Calu3 (cell line): ENCODE measurements around the gene DDX60. TPM values are rescaled to one million over a fixed set of nuclear protein-coding genes. Genes with fewer than 3 reads are reported as not detected.

Source experiments
- BruUV-seq: library from RNA; stranded (reverse); fragments of 400-500 nt; replicated peaks from 2 replicates; lab custom pipeline; 2021; lab: Mats Ljungman, UMichigan
- CTCF ChIA-PET: fragments of 300-600 bp; sonication (Branson Sonifier 250); formaldehyde crosslinking; loops from one replicate; lab custom pipeline; 2022; ENCODE audit warnings: antibody characterized with exemption; lab: Charles Lee
- DNase-seq: peaks from one replicate; pipeline ENCODE4 v3.0.0; 2022
- H3K27ac Mint-ChIP-seq: one replicate; pipeline ENCODE4 v1.8.0; 2022; ENCODE audit warnings: mixed read lengths; ENCODE audit not compliant: unreplicated experiment
- H3K27me3 Mint-ChIP-seq: one replicate; pipeline ENCODE4 v1.8.0; 2022; ENCODE audit warnings: mixed read lengths; ENCODE audit not compliant: unreplicated experiment
- H3K36me3 Mint-ChIP-seq: one replicate; pipeline ENCODE4 v1.8.0; 2022; ENCODE audit warnings: mild to moderate bottlenecking, moderate library complexity, mixed read lengths; ENCODE audit not compliant: insufficient read depth, unreplicated experiment
- H3K4me1 Mint-ChIP-seq: one replicate; pipeline ENCODE4 v1.8.0; 2022; ENCODE audit warnings: mild to moderate bottlenecking, low read depth, mixed read lengths; ENCODE audit not compliant: unreplicated experiment
- H3K4me3 Mint-ChIP-seq: one replicate; pipeline ENCODE4 v1.8.0; 2022; ENCODE audit warnings: mild to moderate bottlenecking, low read depth, moderate library complexity, mixed read lengths; ENCODE audit not compliant: unreplicated experiment
- H3K9me3 Mint-ChIP-seq: one replicate; pipeline ENCODE4 v1.8.0; 2022; ENCODE audit warnings: low read depth, mixed read lengths; ENCODE audit not compliant: unreplicated experiment
- CTCF ChIP-seq: fragments of 200-600 bp; IDR thresholded peaks from one replicate; pipeline ENCODE4 v1.8.0; 2022; ENCODE audit warnings: antibody characterized with exemption; ENCODE audit not compliant: unreplicated experiment
- intact Hi-C: fragments of 100-400 bp; cut with micrococcal nuclease; formaldehyde crosslinking; loops from one replicate; pipeline ENCODE4 v1.10.0; 2022; ENCODE audit not compliant: unreplicated experiment
- total RNA-seq: library from RNA; stranded (reverse); gene quantifications from 2 replicates; pipeline ENCODE4 v1.2.3, GENCODE V29; 2022

The DDX60 gene
- total RNA-seq, 1 experiment from 2014 or later, result 66.5 TPM

- H3K27ac Mint-ChIP-seq, result no peak overlapping the region
- no peaks in the 10 kb centered on the region for H3K4me1 Mint-ChIP-seq
- no peak for TF ChIP-seq CTCF
- no peaks in the 10 kb centered on the region for H3K36me3 Mint-ChIP-seq
- H3K4me3 Mint-ChIP-seq, result no peak overlapping the region
- CTCF ChIA-PET, result no interaction called here
- intact Hi-C loops, result no loop called here
- no peak for DNase-seq
- no peaks in the 10 kb centered on the region for H3K27me3 Mint-ChIP-seq
- no peaks in the 10 kb centered on the region for H3K9me3 Mint-ChIP-seq
- no TSS peak for BruUV-seq
Observed at GRCh38 chr4:168274871-168275270, 43.7 kb downstream of the DDX60 start.

DNA sequence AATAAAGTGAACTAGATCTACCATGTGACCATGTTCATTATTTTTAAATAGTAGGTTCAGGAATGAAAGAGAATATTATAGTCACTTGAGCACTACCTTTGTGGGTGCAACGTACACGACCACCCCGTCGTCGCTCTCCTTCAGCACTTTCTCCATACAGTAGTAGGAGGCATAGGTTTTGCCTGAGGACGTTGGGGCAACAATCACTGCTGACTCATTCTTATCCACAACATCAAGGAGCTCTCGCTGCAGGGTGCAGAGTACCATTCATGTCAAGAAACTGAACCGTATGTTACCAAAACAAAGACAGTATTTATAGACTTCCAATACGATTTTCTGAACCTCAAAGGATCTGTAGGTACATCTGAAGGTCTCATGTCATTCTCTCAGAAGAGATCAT, 44.7 kb downstream of the DDX60 start:
- DNase-seq, result no peak
- H3K9me3 Mint-ChIP-seq, result no peaks in the 10 kb centered on the region
- no peaks in the 10 kb centered on the region for H3K36me3 Mint-ChIP-seq
- H3K27me3 Mint-ChIP-seq, result no peaks in the 10 kb centered on the region
- no peak overlapping the region for H3K4me3 Mint-ChIP-seq
- no peak for TF ChIP-seq CTCF
- no peak overlapping the region for H3K27ac Mint-ChIP-seq
- CTCF ChIA-PET, result no interaction called here
- intact Hi-C loops, result no loop called here
- BruUV-seq, result no TSS peak
- no peaks in the 10 kb centered on the region for H3K4me1 Mint-ChIP-seq

- DNase-seq, result no peak
- no peaks in the 10 kb centered on the region for H3K27me3 Mint-ChIP-seq
- intact Hi-C loops, result no loop called here
- TF ChIP-seq CTCF, result no peak
- CTCF ChIA-PET, result no interaction called here
- no peaks in the 10 kb centered on the region for H3K4me1 Mint-ChIP-seq
- H3K36me3 Mint-ChIP-seq, result no peaks in the 10 kb centered on the region
- H3K4me3 Mint-ChIP-seq, result no peak overlapping the region
- H3K9me3 Mint-ChIP-seq, result no peaks in the 10 kb centered on the region
- no TSS peak for BruUV-seq
- no peak overlapping the region for H3K27ac Mint-ChIP-seq
Observed at GRCh38 chr4:168272488-168272887, 46.1 kb downstream of the DDX60 start.

DNA sequence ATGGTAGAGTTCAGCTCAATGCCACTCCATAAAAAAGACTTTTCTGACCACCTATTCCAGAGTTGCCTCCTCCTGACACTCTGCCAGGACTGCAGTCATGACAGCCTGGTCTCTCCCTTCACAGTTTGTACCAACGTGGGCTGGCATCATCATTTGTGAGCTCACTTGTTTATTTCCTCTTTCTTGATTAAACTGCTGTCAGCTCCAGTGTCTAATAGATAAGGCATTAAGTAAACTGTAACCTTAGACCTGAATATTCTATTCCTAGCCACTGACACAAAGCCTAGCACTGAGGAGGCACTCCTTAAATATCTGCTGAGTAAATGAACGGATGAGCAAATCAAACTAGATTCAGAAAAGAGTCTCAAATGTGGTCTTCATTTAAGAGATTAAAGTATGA, 48.7 kb downstream of the DDX60 start:
- no peak for DNase-seq
- Mint-ChIP-seq H3K9me3 (no peaks in the 10 kb centered on the region), H3K27me3 (no peaks in the 10 kb centered on the region), H3K4me3 (no peak overlapping the region), H3K36me3 (no peaks in the 10 kb centered on the region), H3K4me1 (no peaks in the 10 kb centered on the region), H3K27ac (no peak overlapping the region)
- CTCF ChIA-PET, result no interaction called here
- no TSS peak for BruUV-seq
- intact Hi-C loops, result no loop called here
- TF ChIP-seq CTCF, result no peak
